Neuronal stem cell (in vitro differentiated cells): ENCODE data around the gene AP3S2.

Experiments
- DNase-seq: peaks from one replicate; pipeline ENCODE4 v3.0.0-alpha.2; 2013; ENCODE audit warnings: low spot score
- H2AFZ ChIP-seq: one replicate; pipeline ENCODE4 v1.6.1; 2013; ENCODE audit warnings: mild to moderate bottlenecking, low read length, inconsistent platforms
- H2AK5ac ChIP-seq: 2 replicates; pipeline ENCODE4 v1.6.1; 2013; ENCODE audit warnings: low read depth, mild to moderate bottlenecking, inconsistent platforms, low read length, moderate library complexity, mixed read lengths
- H2BK120ac ChIP-seq: 2 replicates; pipeline ENCODE4 v1.6.1; 2013; ENCODE audit warnings: low read depth, mild to moderate bottlenecking, inconsistent platforms, low read length, moderate library complexity, mixed read lengths
- H2BK12ac ChIP-seq: one replicate; pipeline ENCODE4 v1.6.1; 2013; ENCODE audit warnings: low read length, inconsistent platforms
- H2BK15ac ChIP-seq: 2 replicates; pipeline ENCODE4 v1.6.1; 2013; ENCODE audit warnings: mild to moderate bottlenecking, low read length, inconsistent platforms, mixed read lengths
- H2BK5ac ChIP-seq: one replicate; pipeline ENCODE4 v1.6.1; 2013; ENCODE audit warnings: inconsistent platforms, mild to moderate bottlenecking, low read length, moderate library complexity
- H3K14ac ChIP-seq: one replicate; pipeline ENCODE4 v1.6.1; 2013; ENCODE audit warnings: low read length, inconsistent platforms
- H3K18ac ChIP-seq: 2 replicates; pipeline ENCODE4 v1.6.1; 2013; ENCODE audit warnings: low read length, inconsistent platforms
- H3K23ac ChIP-seq: 2 replicates; pipeline ENCODE4 v1.6.1; 2013; ENCODE audit warnings: low read depth, mild to moderate bottlenecking, mixed read lengths, low read length, inconsistent platforms; ENCODE audit not compliant: poor library complexity
- H3K27ac ChIP-seq: replicated peaks from 3 replicates; pipeline ENCODE4 v1.5.1; 2013; ENCODE audit warnings: low read length, inconsistent platforms
- H3K27me3 ChIP-seq, 3 experiments: 2 replicates each; pipeline ENCODE4 v1.6.1; 2013; ENCODE audit warnings: low read length in 3 of 3, mild to moderate bottlenecking in 2 of 3, inconsistent platforms in 1 of 3, low read depth in 1 of 3, mixed read lengths in 1 of 3, moderate library complexity in 1 of 3; ENCODE audit not compliant: control insufficient read depth in 3 of 3, insufficient read depth in 3 of 3
- H3K36me3 ChIP-seq, 2 donors: replicated peaks in 1 of 2; 2 replicates each; pipeline ENCODE4 v1.6.1; 2013; ENCODE audit warnings: low read length in 2 of 2; ENCODE audit not compliant: control insufficient read depth in 2 of 2, insufficient read depth in 2 of 2
- H3K4ac ChIP-seq: 2 replicates; pipeline ENCODE4 v1.6.1; 2013; ENCODE audit warnings: inconsistent platforms, mild to moderate bottlenecking, low read length, moderate library complexity
- H3K4me1 ChIP-seq, 2 donors: 1 replicate in 1 of 2; 2 replicates in 1 of 2; pipeline ENCODE4 v1.6.1; 2013; ENCODE audit warnings: low read length in 2 of 2, low read depth in 1 of 2; ENCODE audit not compliant: control insufficient read depth in 2 of 2, insufficient read depth in 1 of 2
- H3K4me2 ChIP-seq: one replicate; pipeline ENCODE4 v1.6.1; 2013; ENCODE audit warnings: mild to moderate bottlenecking, low read length, inconsistent platforms; ENCODE audit not compliant: insufficient read depth, poor library complexity, severe bottlenecking
- H3K4me3 ChIP-seq, 2 donors: 2 replicates each; pipeline ENCODE4 v1.5.1; 2013; ENCODE audit warnings: low read length in 2 of 2, mild to moderate bottlenecking in 2 of 2, inconsistent platforms in 1 of 2, moderate library complexity in 1 of 2
- H3K79me1 ChIP-seq: one replicate; pipeline ENCODE4 v1.6.1; 2013; ENCODE audit warnings: low read depth, mild to moderate bottlenecking, inconsistent platforms, low read length, moderate library complexity
- H3K9ac ChIP-seq: one replicate; pipeline ENCODE4 v1.6.1; 2013; ENCODE audit warnings: mild to moderate bottlenecking, low read depth, low read length, inconsistent platforms; ENCODE audit not compliant: poor library complexity
- H3K9me3 ChIP-seq, 2 donors: replicated peaks in 1 of 2; 2 replicates each; pipeline versions ENCODE3 to v1.6.1; 2013; ENCODE audit warnings: low read length in 2 of 2, mild to moderate bottlenecking in 2 of 2, inconsistent platforms in 1 of 2, low read depth in 1 of 2, mixed read lengths in 1 of 2, moderate library complexity in 1 of 2; ENCODE audit not compliant: control insufficient read depth in 2 of 2, insufficient read depth in 1 of 2
- H4K8ac ChIP-seq: one replicate; pipeline ENCODE4 v1.6.1; 2013; ENCODE audit warnings: low read depth, mild to moderate bottlenecking, inconsistent platforms, low read length, moderate library complexity
- H4K91ac ChIP-seq: one replicate; pipeline ENCODE4 v1.6.1; 2013; ENCODE audit warnings: low read length, low read depth, mild to moderate bottlenecking, inconsistent platforms; ENCODE audit not compliant: poor library complexity
- WGBS, 2 donors: extraction: QIAGEN DNeasy Blood & Tissue Kit; methylation state at CpG; one replicate each; pipeline ENCODE4 v1.1.7; 2013; ENCODE audit warnings: missing lambda C conversion rate in 2 of 2, mixed read lengths in 1 of 2; ENCODE audit not compliant: insufficient read length in 2 of 2, insufficient replicate concordance in 1 of 2; ENCODE audit errors: extremely low coverage in 2 of 2; 5-methylcytosine and 5-hydroxymethylcytosine counted together

The AP3S2 gene

DNA sequence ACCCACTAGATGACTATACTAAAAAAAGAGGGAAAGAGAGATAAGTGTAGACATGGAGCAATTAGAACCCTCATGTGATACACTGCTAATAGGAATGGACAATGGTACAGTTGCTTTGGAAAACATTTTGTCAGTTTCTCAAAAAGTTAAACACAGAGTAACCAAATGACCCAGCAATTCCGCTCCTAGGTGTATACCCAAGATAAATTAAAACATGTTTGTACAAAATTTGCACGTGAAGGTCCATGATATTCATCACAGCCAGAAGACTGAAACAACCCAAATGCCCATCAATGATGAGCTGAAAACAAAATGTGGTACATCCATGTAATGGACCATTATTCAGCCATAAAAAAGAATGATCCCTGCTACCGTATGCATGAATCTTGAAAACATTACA, 105.8 kb downstream of the AP3S2 start:
- Histone ChIP-seq H2AFZ (no peak overlapping the region), H2BK12ac (no peak overlapping the region), H3K23ac (no peak overlapping the region), H3K36me3 (no peaks in the 10 kb centered on the region), H3K4ac (no peak overlapping the region), H3K18ac (no peak overlapping the region), H3K14ac (no peak overlapping the region), H4K91ac (no peak overlapping the region), H3K27ac (no peak overlapping the region), H2BK5ac (no peak overlapping the region), H3K9ac (no peak overlapping the region), H3K4me3 (no peak overlapping the region), H3K27me3 (no peaks in the 10 kb centered on the region), H3K9me3 (peaks cover 3 to 4% of the 10 kb centered on the region in 2 donors), H3K79me1 (no peaks in the 10 kb centered on the region), H4K8ac (no peak overlapping the region), H3K4me2 (no peak overlapping the region), H2BK15ac (no peak overlapping the region), H2BK120ac (no peak overlapping the region), H2AK5ac (no peak overlapping the region), H3K4me1 (no peaks in the 10 kb centered on the region)
- DNase-seq, result no peak
- no CpG with 5 or more reads among the region's 3 CpGs for WGBS, 2 donors

DNA sequence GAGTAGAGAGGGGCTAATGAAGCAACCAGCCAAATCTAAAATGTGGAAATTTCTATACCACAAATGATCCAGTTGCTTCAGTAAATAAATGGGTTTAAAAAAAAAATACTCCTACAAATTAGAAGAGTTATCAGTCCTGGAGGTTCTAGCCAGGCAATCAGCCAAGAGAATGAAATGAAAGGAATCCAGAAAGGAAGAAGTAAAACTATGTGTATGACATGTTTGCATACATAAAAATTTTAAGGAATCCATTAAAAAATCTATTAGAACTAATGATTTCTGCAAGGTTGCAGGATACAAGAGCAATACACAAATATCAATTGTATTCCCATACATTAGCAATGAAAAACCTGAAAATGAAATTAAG, 108.0 kb downstream of the AP3S2 start:
- peaks cover 0 to 4% (median 0%) of the 10 kb centered on the region in 3 experiments for H3K27me3 ChIP-seq
- H3K23ac ChIP-seq, result no peak overlapping the region
- no peak overlapping the region for H2BK120ac ChIP-seq
- H2BK12ac ChIP-seq, result no peak overlapping the region
- H4K8ac ChIP-seq, result no peak overlapping the region
- no peaks in the 10 kb centered on the region for H3K79me1 ChIP-seq
- H3K4me2 ChIP-seq, result no peak overlapping the region
- no peaks in the 10 kb centered on the region for H3K4me1 ChIP-seq
- no peak overlapping the region for H3K4ac ChIP-seq
- H3K9ac ChIP-seq, result no peak overlapping the region
- no peak overlapping the region for H2AFZ ChIP-seq
- DNase-seq, result no peak
- no peaks in the 10 kb centered on the region for H3K36me3 ChIP-seq
- H2BK5ac ChIP-seq, result no peak overlapping the region
- no peak overlapping the region for H3K18ac ChIP-seq
- peaks cover 3 to 4% of the 10 kb centered on the region in 2 donors for H3K9me3 ChIP-seq
- H2BK15ac ChIP-seq, result no peak overlapping the region
- H2AK5ac ChIP-seq, result no peak overlapping the region
- H3K27ac ChIP-seq, result no peak overlapping the region
- H3K14ac ChIP-seq, result no peak overlapping the region
- H3K4me3 ChIP-seq, result no peak overlapping the region
- no peak overlapping the region for H4K91ac ChIP-seq

DNA sequence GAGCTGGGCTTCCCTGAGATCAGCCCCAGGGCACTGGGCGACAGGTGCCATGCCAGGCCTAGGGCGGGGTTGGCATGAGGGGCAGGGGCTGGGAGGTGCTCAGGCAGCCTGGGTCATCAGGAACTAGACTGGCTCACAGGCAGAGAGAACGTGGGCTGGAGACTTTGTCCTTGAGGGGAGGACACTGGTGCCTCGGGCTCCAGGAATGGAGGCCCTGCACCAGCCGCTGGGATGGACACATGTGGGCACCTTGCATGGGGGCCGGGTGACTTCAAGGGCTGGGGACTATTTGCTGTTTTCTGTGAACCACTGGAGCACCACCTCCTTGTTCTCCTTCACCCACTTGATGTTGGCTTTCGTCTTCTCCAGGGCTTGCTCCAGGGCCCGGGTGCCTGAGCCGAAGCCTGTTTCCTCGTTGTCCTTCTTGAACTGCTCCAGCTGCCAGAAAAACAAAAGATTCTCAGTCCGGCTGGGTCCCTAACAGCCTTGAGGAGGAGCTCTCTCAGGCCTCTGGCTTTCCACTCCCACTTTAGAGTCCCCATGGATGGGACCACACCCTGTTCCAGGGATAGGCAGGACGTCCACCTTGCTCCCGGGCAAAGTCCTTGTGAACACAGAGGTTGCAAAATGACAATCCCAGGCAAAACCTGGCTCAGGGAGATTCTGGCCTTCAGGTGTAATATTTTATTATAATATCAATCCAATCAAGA, 108.6 kb downstream of the AP3S2 start:
- Histone ChIP-seq H3K27ac (no peak overlapping the region), H4K8ac (peak overlapping the region; percentile 43), H3K27me3 (peaks cover 0 to 4% (median 0%) of the 10 kb centered on the region in 3 experiments), H2BK12ac (no peak overlapping the region), H3K9me3 (peaks cover 3 to 4% of the 10 kb centered on the region in 2 donors), H3K4me1 (no peaks in the 10 kb centered on the region), H3K79me1 (no peaks in the 10 kb centered on the region), H2BK15ac (no peak overlapping the region), H3K14ac (peak overlapping the region; percentile 8), H3K4me3 (no peak overlapping the region), H2BK5ac (peak overlapping the region; percentile 39), H4K91ac (no peak overlapping the region), H3K23ac (no peak overlapping the region), H3K4ac (no peak overlapping the region), H3K9ac (no peak overlapping the region), H2AFZ (no peak overlapping the region), H2AK5ac (no peak overlapping the region), H2BK120ac (no peak overlapping the region), H3K18ac (no peak overlapping the region), H3K36me3 (no peaks in the 10 kb centered on the region), H3K4me2 (no peak overlapping the region)
- no CpG with 5 or more reads among the region's 13 CpGs for WGBS, 2 donors
- DNase-seq, result no peak

DNA sequence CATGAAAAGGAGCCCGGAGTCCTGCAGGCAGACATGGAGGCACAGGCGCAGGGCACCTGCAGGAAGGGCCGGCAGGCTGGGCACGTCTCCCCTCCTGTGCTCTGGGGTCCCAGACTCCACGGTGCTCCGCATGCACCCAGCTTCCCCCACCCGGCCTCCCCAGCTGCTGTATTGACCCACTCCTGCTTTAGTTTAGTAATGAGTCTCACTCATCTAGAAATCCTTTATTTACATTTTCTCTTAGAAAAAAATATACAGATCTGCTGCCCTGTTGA, 109.2 kb downstream of the AP3S2 start:
- WGBS, 2 donors, result no CpG with 5 or more reads among the region's 7 CpGs
- Histone ChIP-seq H4K91ac (no peak overlapping the region), H3K4me1 (no peaks in the 10 kb centered on the region), H3K36me3 (no peaks in the 10 kb centered on the region), H3K79me1 (no peaks in the 10 kb centered on the region), H3K14ac (peak overlapping the region; percentile 71), H2BK15ac (no peak overlapping the region), H3K27ac (no peak overlapping the region), H3K18ac (no peak overlapping the region), H3K4me3 (no peak overlapping the region), H3K9me3 (peaks cover 3 to 4% of the 10 kb centered on the region in 2 donors), H2BK5ac (peak overlapping the region; percentile 39), H3K27me3 (peaks cover 0 to 4% (median 0%) of the 10 kb centered on the region in 3 experiments), H2BK12ac (no peak overlapping the region), H3K4me2 (no peak overlapping the region), H2BK120ac (no peak overlapping the region), H3K4ac (no peak overlapping the region), H3K9ac (no peak overlapping the region), H4K8ac (no peak overlapping the region), H2AFZ (no peak overlapping the region), H2AK5ac (no peak overlapping the region), H3K23ac (no peak overlapping the region)
- no peak for DNase-seq
